Sigmoid colon (tissue), 4 donors: ENCODE measurements around the gene AUTS2.

Source experiments
- EP300 ChIP-seq, 4 donors: sonication (generic); formaldehyde crosslinking; IDR thresholded peaks; one replicate each; pipeline ENCODE4 v1.6.1; 2017; ENCODE audit warnings: antibody characterized with exemption in 4 of 4
- POLR2A ChIP-seq, 2 donors: fragments of 450-650 bp; IDR thresholded peaks; one replicate each; pipeline ENCODE4 v1.6.1; 2016; ENCODE audit warnings: antibody characterized with exemption in 2 of 2, mild to moderate bottlenecking in 2 of 2, moderate library complexity in 2 of 2
- POLR2AphosphoS5 ChIP-seq, 4 donors: sonication (generic); formaldehyde crosslinking; IDR thresholded peaks; one replicate each; pipeline ENCODE4 v1.6.1; 2017; ENCODE audit warnings: antibody characterized with exemption in 4 of 4
- TF ChIP-seq, protein P1 (sequence below), 4 experiments: fragments of 450-650 bp in 3 of 4; fragments of 200-600 bp in 1 of 4; IDR thresholded peaks; one replicate each; pipeline ENCODE4 v1.5.1; 2016 to 2019; ENCODE audit warnings: antibody characterized with exemption in 4 of 4, mild to moderate bottlenecking in 3 of 4, moderate library complexity in 2 of 4

DNA sequence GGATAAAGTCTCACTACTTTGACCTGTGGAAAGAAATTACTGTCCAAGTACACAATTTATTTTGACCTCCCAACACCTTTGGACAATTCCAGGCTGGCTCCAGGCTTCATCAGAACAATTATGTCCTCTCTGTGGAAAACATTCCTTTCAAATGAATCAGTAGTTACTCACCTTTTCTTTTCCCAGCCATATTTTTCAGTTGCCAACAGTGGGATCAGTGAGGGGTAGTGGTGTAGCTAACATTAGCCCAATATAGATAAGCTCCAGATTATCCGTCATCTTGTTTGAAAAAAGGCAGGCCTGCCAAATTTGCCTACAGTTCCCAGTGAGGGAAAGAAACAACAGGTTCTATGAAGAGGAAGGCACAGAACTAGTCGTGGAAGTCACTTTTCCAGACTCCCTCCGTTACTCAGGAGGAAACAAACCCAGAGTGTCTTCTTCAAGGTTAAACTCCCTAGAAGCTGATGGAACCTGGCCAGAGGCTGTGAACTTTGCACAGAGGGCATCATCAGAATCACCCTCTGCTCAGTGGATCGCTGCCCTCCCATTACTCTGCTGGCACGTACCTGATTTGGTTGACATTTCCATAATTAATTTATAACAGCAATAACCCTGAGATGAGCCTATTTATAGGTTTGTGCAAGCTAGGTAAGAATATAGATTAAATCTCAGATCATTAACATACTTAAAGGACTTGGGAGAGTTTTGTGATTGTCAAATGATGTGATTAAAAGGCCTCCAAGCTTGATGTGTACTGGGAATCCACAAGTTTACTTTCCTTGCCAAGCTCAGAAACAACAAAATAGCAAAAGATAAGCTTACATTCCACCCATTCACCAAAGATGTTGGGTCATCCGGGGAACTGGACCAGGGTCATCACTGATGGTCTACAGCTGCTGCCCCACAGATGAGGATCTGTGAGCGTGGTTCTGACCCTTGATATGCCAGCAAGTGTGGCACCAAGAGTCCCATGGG is 879.0 kb downstream of the AUTS2 start:
- TF ChIP-seq, protein P1, sequence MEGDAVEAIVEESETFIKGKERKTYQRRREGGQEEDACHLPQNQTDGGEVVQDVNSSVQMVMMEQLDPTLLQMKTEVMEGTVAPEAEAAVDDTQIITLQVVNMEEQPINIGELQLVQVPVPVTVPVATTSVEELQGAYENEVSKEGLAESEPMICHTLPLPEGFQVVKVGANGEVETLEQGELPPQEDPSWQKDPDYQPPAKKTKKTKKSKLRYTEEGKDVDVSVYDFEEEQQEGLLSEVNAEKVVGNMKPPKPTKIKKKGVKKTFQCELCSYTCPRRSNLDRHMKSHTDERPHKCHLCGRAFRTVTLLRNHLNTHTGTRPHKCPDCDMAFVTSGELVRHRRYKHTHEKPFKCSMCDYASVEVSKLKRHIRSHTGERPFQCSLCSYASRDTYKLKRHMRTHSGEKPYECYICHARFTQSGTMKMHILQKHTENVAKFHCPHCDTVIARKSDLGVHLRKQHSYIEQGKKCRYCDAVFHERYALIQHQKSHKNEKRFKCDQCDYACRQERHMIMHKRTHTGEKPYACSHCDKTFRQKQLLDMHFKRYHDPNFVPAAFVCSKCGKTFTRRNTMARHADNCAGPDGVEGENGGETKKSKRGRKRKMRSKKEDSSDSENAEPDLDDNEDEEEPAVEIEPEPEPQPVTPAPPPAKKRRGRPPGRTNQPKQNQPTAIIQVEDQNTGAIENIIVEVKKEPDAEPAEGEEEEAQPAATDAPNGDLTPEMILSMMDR (IDR thresholded peaks at IDR 0.05): no peak
- TF ChIP-seq EP300 (IDR thresholded peaks at IDR 0.05) (no peak), POLR2A (IDR thresholded peaks at IDR 0.05) (no peak), POLR2AphosphoS5 (IDR thresholded peaks at IDR 0.05) (no peak)
